GM15510 (cell line): ENCODE results near the gene PSMD3.

Experiments
- POLR2A ChIP-seq: IDR thresholded peaks from 3 replicates; pipeline ENCODE4 v1.6.1; 2011; ENCODE audit warnings: borderline replicate concordance; ENCODE audit not compliant: insufficient read length; ENCODE audit errors: extremely low read depth

The PSMD3 gene

GRCh38 chr17:40005520-40005919 is 24.9 kb downstream of the PSMD3 start:
- no peak for TF ChIP-seq POLR2A

GRCh38 chr17:40014375-40014980 is 33.9 kb downstream of the PSMD3 start:
- TF ChIP-seq POLR2A = no peak

- TF ChIP-seq POLR2A = no peak
Measured at GRCh38 chr17:40015005-40015997, 34.7 kb downstream of the PSMD3 start, which contains the start of gene CSF3. Gene CSF3 (plus strand): TSS chr17:40015440. CDS start chr17:40015475, 35 bp downstream.

GRCh38 chr17:40015998-40016985 is 35.7 kb downstream of the PSMD3 start:
- TF ChIP-seq POLR2A = no peak

GRCh38 chr17:40017422-40018080 is 36.9 kb downstream of the PSMD3 start:
- TF ChIP-seq POLR2A = no peak

GRCh38 chr17:40018211-40019121 is 37.9 kb downstream of the PSMD3 start:
- TF ChIP-seq POLR2A = no peak

GRCh38 chr17:40019140-40019991 is 38.8 kb downstream of the PSMD3 start:
- no peak for TF ChIP-seq POLR2A

GRCh38 chr17:40020146-40020545 is 39.5 kb downstream of the PSMD3 start:
- no peak for TF ChIP-seq POLR2A

- no peak for TF ChIP-seq POLR2A
Measured at GRCh38 chr17:40021451-40021971, 40.9 kb downstream of the PSMD3 start.

GRCh38 chr17:40022497-40022896 is 41.9 kb downstream of the PSMD3 start:
- no peak for TF ChIP-seq POLR2A

GRCh38 chr17:40022961-40023541 is 42.4 kb downstream of the PSMD3 start:
- no peak for TF ChIP-seq POLR2A
